Stimulated activated CD4-positive, alpha-beta T cell treated with anti-CD3 and anti-CD28 coated beads, TNF-alpha, amount 100 ng/mL, for 4 hours (primary cell): ENCODE data around the gene RAB20.
"Not testable (repeated sequence)": the region's sequence is repeated elsewhere in the genome, so short reads cannot be mapped to it uniquely, and the experiment has no call there.

Experiments
- DNase-seq, 3 experiments: peaks; one replicate each; pipeline ENCODE4 v3.0.0-alpha.2; 2020; ENCODE audit warnings: low read depth in 3 of 3

The RAB20 gene

DNA sequence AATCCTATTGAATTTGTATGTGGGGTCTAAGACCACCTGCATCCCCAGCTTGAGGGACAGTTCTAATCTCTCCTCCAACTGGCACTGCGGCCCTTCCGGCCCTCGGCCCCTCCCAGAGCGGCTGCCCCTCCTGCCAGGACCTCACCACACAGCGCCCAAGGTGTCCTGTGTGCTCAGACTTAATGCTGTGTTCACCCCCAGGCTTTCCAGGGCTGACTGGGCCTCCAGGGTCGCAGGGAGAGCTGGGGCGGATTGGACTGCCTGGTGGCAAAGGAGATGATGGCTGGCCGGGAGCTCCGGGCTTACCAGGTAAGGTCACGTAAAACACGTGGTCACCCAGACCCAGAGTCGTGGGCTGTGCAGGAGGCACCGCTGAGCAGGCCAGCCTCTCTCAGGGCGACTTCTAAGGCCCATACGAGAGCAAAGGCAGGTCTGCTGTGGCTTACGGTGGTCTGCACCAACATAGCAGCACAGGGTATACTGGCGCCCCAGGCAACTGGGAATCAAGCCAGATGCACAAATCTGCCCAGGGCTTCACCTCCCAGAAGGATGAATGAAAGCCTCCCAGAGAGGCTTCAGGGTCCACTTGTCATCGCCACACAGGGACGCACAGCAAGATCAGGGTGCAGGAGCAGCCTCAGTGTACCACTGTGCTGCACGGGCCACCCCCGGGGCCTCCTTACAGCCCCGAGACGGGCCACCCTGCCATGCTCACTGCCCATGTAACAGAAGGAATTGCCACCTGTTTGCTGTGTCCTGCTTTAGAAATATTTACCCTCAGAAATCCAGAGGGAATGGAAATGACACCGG, 69.4 kb downstream of the RAB20 start:
- DNase-seq, result no peak

DNA sequence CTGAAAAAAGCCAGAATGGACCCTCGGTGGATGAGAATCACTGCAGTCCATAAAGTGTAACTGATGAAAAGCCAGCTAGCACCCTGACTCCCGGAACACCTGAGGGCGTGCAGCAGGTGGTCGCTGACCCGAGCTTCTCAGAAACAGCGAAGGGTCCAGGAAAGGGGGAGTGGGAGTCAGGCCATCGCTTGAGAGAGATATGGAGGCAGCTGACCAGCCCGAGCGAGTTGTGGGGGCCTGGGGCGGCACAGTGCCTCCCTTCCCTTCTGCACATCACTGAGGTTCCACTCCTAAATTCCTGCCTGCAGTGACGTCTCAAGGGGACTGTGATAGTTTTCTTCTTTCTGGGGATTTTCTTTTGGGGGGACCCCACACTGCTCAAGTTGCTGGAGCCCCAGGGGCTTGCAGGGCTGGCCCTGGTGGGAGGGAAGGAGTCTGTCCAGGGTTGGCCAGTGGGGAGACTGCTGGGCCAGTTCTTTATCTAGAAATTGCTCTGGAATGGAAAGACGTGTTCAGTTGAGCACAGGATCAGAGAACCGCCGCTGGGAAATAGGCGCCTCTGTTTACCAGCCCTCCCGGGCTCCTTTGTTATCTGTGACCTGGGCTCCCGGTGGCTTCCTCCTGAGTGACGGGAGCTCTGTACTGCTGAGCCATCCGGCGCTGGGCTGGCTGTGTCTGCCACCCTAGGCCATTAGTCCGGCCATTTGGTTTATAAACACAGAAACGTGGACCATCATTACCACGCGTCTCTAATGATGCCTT, 71.3 kb downstream of the RAB20 start:
- DNase-seq, result no peak

DNA sequence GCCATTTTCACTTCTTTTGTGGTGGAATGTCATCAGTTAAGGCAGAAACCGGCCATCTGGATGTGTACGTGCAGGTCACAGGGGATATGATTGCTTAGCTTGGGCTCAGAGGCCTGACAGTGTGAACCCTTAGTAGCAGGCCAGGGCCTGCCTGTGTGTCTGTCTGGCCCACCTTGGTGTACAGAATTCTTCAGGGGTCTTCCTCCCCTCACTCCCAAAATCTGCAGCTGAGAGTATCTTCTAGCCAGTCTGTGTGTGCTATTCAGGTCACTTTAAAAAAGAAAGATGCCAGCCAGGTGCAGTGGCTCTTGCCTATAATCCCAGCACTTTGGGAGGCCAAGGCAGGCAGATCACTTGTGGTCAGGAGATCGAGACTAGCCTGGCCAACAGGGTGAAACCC, 74.6 kb downstream of the RAB20 start:
- DNase-seq, result not testable (repeated sequence)

DNA sequence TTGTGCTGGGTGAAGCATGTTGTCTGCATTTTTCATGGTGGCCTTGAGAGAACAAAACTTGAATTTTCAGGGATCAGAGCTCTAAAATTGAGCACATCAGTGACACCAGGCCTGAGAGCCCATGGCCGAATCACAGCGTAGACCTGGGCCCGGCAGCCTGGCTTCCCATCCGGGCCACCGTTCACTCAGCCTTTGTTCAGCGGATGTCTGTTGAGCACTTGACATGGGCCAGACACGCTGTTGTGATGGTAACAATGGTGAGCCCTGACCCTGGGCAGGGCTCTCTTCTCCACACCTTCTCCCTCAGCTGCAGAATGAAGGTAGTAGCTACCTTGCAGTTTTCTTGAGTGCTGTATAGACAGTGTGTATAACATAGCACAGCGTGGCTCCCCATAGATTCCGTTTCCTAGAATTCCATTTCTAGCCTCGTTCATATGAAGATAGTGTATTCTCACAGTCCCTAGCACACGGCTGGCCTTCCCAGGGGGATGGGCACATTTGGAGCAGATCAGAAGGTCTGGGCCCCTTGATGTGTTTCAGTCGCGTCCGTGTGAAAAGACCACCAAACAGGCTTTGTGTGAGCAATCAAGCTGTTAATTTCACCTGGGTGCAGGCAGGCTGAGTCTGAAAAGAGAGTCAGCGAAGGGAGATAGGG, 75.3 kb downstream of the RAB20 start:
- no peak for DNase-seq

DNA sequence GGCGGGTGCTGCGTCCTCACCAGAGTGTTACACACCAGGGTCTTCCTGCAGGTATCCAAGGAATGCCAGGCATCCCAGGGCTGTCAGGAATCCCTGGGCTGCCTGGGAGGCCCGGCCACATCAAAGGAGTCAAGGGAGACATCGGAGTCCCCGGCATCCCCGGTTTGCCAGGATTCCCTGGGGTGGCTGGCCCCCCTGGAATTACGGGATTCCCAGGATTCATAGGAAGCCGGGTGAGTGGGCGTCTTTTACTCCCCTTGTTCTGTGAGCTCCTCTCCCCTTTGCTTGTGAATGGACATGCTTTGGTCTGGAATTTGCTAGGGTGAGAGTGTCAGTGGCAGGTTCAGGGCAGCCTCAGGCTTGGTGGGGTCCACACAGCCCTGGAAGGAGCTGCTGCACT, 75.9 kb downstream of the RAB20 start:
- no peak for DNase-seq

DNA sequence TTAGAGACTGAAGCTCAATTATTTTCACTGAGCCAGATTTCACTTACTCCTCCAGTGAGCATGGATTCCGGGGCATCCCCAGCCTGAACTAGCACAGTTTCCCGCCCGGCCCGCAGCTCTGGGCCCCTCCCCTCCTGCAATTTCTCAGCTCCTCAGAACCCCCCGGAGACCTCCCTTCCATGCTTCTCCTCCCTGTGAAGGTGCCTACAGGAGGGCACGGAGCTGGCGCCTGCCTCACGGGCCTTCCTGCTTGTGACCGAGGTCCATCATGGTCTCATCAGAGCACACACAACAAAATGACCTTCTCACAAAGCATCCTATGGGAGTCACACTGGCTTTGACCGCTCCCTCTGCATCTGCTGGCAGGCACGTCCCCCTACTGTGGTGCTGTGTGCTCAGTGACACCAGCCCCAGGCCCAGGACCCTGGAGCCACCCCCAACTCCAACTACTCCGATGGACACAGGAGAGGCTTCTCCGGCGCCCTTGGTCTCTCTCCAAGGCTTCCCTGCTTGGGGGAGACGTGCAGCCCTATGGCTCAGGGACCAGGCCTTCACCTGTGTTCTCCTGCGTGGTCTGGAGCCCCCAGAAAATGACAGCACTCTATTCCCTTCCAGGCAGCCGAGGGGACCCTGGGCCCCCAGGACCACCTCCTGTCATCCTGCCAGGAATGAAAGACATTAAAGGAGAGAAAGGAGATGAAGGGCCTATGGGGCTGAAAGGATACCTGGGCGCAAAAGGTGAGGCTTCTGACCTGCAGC, 77.1 kb downstream of the RAB20 start:
- DNase-seq, result no peak

DNA sequence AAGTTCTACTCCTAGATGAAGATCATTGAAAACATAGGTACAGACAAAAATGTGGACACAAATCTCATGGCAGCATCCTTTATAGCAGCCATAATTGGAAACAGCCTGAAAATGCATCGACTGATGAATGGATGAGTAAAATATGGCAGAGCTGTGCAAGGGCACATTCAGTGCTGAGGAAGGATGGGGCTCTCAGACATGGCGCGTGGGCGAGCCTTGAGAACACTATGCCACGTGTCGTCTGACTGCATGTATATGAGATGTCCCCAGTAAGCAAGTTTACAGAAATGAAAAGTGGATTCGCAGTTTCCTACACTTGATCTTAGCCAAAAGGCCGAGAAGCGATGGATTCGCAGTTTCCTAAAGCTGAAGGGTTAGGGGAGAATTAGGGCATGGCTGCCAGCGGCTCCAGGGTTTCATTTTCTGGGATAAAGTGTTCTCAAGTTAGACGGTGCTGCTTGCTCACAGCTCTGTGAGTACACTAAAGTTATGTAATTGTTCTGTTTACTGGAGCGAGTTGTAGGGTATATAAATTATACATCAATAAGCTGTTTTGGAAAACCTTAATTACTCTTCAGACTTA, 78.0 kb downstream of the RAB20 start:
- DNase-seq, result no peak

DNA sequence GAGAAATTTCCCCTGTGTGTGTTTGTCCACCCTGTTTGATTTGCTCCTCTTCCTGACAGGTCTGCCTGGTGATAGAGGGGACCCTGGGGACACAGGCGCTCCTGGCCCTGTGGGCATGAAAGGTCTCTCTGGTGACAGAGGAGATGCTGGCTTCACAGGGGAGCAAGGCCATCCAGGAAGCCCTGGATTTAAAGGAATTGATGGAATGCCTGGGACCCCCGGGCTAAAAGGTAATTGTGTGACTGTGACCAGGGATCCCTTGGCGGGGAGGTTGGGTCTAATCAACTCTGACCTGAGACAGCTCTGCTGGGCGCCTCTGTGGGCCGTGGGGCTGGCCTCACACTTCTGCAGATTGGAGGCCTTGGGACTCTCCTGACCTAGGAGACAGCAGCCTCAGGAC, 81.4 kb downstream of the RAB20 start:
- no peak for DNase-seq

DNA sequence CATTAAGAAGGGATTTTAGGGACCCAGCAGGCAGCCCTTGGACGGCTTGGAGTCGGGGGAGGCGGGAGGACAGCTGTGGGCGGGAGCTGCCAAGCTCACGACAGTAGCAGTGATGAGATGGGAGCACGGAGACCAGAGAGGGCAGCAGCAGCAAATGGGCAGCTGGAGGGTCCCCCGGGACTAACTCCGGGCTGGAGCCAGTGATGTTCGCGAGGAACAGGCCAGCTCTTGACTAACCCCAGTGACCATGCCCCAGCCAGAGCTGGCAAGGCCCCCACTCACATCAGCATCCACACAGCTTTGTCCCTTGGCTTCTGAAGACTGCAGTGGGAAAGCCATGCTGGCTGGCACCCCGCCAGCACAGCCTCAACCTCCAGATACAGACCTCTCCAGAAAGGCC, 81.9 kb downstream of the RAB20 start:
- no peak for DNase-seq

DNA sequence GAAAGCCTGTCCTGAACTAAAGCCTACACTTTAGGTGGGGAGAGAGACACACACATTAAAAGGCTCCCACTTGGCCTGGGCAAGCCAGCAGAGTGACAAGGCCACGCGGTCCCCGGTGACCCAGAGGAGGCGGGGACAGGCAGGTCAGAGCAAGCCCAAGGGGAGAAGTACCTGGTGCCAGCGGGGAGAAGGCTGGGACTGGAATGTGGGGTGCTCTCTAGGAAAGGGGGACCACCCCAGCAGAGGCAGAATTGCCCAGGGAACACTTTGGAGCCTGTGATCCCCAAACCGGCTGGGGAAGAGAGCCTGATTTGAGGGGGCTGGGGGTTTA, 82.3 kb downstream of the RAB20 start:
- DNase-seq, result no peak

DNA sequence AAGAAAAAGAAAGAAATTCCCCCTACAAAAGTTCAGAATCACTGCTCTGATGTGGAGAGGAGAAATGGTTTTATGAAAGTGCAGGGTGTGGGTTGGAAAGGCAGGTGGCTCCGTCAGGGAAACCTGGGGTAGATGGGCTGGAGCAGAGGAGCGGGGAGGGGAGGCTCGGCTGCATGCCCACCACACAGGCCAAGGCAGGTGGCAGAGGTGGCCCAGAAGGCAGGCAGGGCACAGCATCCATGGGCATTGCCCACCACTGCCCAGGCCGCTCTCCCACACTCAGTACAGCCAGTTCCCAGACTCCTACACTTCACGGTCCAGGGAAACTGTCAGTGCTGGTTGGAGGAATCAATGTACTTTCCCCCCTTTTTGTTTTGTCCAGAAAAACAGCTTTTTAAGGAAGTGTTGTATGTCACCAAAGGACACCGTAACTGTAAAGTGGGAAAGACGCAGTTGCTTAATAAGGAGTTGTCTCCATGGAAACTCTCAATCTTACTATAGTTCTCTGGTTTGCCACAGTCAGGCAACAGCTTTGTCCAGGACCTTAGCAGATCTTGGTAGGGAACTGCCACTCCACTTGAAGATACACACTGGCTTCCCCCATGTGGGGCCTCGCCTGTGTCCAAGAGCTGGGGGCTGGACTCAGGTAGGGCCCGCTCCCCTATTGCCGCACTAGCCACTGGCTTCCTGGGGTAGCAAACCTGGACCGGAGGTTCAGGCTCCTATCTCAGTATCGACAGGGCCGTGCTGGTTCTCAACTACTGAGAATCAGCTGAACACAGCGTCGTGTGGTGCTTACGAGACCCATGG, 82.9 kb downstream of the RAB20 start:
- DNase-seq, result no peak

DNA sequence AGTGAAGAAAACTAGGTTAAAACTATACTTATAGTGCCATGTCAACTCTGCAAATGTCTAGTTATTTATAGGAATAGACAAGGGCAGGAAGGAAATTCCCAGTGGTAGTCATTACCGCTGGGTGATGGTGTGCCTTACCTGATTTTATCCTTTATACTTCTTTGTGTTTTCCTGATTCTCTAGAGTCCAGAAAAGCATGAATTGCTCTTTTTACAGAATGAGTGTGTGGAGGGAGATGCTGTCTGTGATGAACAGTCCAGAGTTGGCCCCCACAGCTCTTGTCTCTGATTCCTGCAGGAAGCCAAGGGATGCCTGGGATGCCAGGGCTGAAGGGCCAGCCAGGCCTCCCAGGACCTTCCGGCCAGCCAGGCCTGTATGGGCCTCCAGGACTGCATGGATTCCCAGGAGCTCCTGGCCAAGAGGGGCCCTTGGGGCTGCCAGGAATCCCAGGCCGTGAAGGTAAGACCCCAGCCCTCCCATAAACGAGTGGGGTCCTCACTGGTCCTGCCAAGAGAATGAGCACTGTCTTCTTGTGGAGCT, 83.7 kb downstream of the RAB20 start:
- DNase-seq, result no peak

DNA sequence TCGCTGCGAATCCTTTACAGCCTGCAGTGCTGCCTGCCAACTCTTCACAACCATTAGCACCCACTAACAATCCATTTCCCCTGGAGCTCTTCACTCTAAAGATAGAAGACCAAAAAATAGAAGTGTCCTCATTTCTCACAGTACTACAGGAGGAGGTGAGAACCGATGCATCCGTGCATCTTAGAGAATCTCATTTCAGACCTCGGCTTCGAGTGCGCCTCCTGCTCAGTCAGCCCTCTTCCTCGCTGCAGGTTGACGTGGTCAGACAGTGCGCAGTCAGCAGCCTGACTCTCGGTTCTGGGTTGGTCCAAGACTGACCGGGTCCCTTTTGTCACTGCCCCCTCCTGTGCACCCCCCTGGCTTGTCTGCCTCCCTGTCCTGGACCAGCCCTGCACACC, 85.3 kb downstream of the RAB20 start:
- no peak for DNase-seq

DNA sequence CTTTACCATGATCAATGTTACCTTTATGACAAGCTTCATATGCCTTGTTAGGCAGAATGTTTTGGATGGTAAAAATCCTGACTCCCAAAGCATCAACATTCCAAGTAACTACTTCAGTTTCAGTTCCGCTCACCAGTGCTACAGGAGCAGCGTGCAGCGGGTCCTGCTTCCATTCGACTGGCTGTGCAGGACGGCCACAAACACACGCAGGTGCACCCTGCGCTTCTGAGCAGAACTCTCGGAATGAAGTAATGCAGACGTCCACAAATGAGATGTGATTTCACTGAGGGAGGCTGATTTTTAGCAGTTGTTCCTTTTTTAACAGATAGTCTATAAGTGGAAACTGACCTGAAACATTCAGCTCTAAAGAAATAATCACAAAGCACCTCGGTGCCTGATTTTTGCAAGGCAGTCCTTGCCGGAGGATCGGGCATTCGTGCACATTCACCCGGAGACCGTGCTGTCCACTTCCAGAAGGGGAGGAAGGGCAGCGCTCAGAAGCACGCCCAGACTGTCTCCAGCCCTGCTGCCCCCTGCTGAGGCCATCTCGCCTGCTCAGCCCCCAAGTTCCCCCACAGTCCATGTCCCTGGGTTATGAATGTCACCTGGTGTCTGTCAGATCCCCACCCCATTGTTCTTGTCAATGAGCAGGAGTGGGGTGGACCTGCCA, 85.8 kb downstream of the RAB20 start:
- DNase-seq, result no peak

DNA sequence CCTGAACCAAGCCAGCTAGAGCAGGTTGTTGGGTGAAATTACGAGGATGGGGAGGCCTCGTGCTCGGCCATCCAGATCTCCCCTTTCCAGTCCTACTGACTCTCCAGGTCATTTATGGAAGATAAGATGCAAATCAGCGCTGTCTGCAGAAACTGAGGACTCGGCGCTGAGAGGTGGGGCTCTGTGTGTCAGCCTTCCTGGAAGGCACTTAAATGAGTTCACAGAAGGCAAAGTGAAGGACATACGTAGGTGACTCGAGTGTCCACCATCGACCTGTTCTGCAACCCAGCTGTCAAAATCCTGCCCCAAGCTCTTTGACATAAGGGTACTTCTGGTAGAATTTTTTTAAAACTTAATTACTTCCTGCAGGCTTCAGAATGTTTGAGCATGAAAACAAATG, 86.4 kb downstream of the RAB20 start:
- DNase-seq, result no peak

DNA sequence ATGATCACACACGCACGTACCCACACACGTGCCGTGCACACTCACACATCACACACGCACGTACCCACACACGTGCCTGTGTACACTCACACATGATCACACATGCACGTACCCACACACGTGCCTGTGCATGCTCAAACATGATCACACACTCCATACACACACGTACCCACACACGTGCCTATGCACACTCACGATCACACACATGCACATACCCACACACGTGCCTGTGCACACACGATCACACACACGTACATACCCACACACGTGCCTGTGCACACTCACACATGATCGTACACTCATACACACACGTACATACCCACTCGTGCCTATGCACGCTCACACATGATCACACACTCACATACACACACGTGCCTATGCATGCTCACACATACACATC, 86.8 kb downstream of the RAB20 start:
- no peak for DNase-seq
